GM10266 (cell line): ENCODE results near the gene HSPA2.

Source experiments
- DNase-seq: peaks from one replicate; pipeline ENCODE4 v3.0.0; 2012; ENCODE audit errors: extremely low spot score
- CTCF ChIP-seq: IDR thresholded peaks from 2 replicates; pipeline ENCODE4 v1.5.1; 2012; ENCODE audit warnings: mild to moderate bottlenecking, low read depth; ENCODE audit not compliant: control insufficient read depth, insufficient read depth; ENCODE audit errors: missing control alignments

HSPA2 gene

GRCh38 chr14:64577211-64577610 is 36.7 kb downstream of the HSPA2 start:
- no peak for DNase-seq

DNA sequence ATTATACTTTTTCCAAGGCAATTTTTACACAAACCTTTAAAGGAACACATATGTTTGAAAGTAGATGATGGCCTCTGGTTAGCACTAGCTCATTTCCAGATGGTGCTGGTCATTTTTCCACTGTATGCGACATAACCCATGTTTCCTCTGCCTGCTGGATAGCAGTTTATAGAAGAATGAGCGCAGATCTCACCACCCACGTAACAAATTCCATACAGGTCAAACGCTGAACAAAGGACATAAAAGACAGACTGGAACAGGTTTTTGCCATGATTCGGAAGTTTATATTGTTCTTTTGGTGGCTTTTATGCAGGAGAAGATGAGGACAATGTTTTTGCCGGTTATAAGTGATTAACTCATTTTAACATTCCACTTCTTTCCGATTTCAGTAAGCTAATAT is 39.9 kb downstream of the HSPA2 start:
- TF ChIP-seq CTCF: no peak
- no peak for DNase-seq

More at GRCh38 chr14:64577211-64577610, 36.7 kb downstream of the HSPA2 start:
- no peak for TF ChIP-seq CTCF

- DNase-seq: no peak
Observed at GRCh38 chr14:64581363-64581762, 40.8 kb downstream of the HSPA2 start.

DNA sequence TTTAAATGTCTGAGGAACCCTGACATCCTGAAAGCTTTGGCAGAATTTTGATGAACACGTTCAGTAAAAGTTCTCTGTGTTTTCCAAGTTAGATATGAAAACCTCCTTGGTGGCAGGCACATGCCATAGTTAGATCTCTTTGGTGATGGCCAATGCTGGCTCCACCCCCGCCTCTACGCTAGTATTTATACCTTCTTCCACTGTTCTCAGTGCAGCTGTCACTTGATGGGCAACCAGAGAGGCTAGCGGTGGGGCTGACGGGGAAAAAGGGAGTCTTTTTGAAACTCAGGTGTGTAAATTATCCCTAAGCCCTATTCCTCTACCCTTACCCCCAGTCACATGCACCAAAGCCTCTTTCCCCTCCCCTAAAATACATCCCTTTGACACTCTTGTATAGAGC is 41.3 kb downstream of the HSPA2 start:
- TF ChIP-seq CTCF: no peak
- no peak for DNase-seq

More at GRCh38 chr14:64581363-64581762, 40.8 kb downstream of the HSPA2 start:
- no peak for TF ChIP-seq CTCF

- DNase-seq: no peak
- no peak for TF ChIP-seq CTCF
Observed at GRCh38 chr14:64584190-64584589, 43.6 kb downstream of the HSPA2 start.

DNA sequence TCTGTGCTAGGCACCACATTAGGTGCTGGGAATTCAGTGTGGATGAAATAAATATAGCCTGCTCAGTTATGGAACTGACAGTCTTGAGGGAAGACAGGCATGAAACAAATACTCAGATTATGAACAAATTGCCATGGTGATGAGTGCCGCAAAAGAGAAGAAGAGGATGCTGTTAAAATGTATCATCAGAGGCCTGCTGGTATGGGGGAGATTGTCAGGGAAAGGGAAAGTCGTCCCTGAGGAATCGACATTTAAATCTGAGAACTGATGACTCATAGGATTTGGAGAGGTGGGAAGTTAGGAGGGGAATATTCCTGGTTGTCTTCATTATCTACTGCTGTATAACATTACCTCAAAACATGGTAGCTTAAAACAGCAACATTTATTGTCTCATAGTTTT is 51.3 kb downstream of the HSPA2 start:
- TF ChIP-seq CTCF: no peak
- no peak for DNase-seq
